OCI-LY1 (cell line): ENCODE data around the gene ETV6.
A peak's percentile ranks its signal among the peaks of the same experiment; 100 is the strongest.

ENCODE experiments used
- H2AFZ ChIP-seq: fragments of 200-600 bp; sonication (generic), shearing (Covaris generic); 2 replicates; pipeline ENCODE4 v1.6.0; 2014; ENCODE audit warnings: antibody characterized with exemption, mild to moderate bottlenecking, low read length
- H3F3A ChIP-seq: fragments of 200-600 bp; sonication (generic), shearing (Covaris generic); 2 replicates; pipeline ENCODE4 v1.6.0; 2014; ENCODE audit warnings: mild to moderate bottlenecking, antibody characterized with exemption, low read length, moderate library complexity; ENCODE audit not compliant: insufficient read depth
- H3K27ac ChIP-seq: fragments of 200-600 bp; sonication (generic); 2 replicates; pipeline ENCODE4 v1.5.1; 2014; ENCODE audit warnings: low read length, mixed run types, mild to moderate bottlenecking, low read depth; ENCODE audit not compliant: poor library complexity, severe bottlenecking
- H3K27me3 ChIP-seq: fragments of 200-600 bp; sonication (generic); 2 replicates; pipeline ENCODE4 v1.6.0; 2014; ENCODE audit warnings: antibody characterized with exemption, mild to moderate bottlenecking, low read length, moderate library complexity; ENCODE audit not compliant: insufficient read depth
- H3K36me3 ChIP-seq: fragments of 200-600 bp; sonication (generic); 2 replicates; pipeline ENCODE4 v1.6.1; 2014; ENCODE audit warnings: mild to moderate bottlenecking, antibody characterized with exemption, low read length, moderate library complexity, mixed read lengths; ENCODE audit not compliant: insufficient read depth
- H3K4me1 ChIP-seq: fragments of 200-600 bp; sonication (generic); 2 replicates; pipeline ENCODE4 v1.5.1; 2014; ENCODE audit warnings: mild to moderate bottlenecking, low read length, moderate library complexity; ENCODE audit not compliant: insufficient read depth, severe bottlenecking
- H3K4me2 ChIP-seq: fragments of 200-600 bp; sonication (generic), shearing (Covaris generic); 2 replicates; pipeline ENCODE4 v1.6.1; 2014; ENCODE audit warnings: low read length
- H3K4me3 ChIP-seq: fragments of 200-600 bp; sonication (generic); 2 replicates; pipeline ENCODE4 v1.5.1; 2014; ENCODE audit warnings: low read length, low read depth, mild to moderate bottlenecking, mixed read lengths; ENCODE audit not compliant: poor library complexity, severe bottlenecking
- H3K79me2 ChIP-seq: fragments of 200-600 bp; shearing (Covaris generic); 2 replicates; pipeline ENCODE4 v1.6.1; 2016; ENCODE audit warnings: mixed run types, low read length, mixed read lengths; ENCODE audit not compliant: insufficient read depth
- H3K9ac ChIP-seq: fragments of 200-600 bp; sonication (generic), shearing (Covaris generic); 2 replicates; pipeline ENCODE4 v1.6.1; 2014; ENCODE audit warnings: mild to moderate bottlenecking, low read length, mixed read lengths
- H3K9me2 ChIP-seq: fragments of 200-600 bp; sonication (generic), shearing (Covaris generic); 2 replicates; pipeline ENCODE4 v1.6.1; 2014; ENCODE audit warnings: low read depth, mild to moderate bottlenecking, low read length, mixed read lengths
- H3K9me3 ChIP-seq: fragments of 200-600 bp; shearing (Covaris generic); 2 replicates; pipeline ENCODE4 v1.6.1; 2014; ENCODE audit warnings: low read length, mixed read lengths
- H4K20me1 ChIP-seq: fragments of 200-600 bp; sonication (generic), shearing (Covaris generic); 2 replicates; pipeline ENCODE4 v1.6.0; 2016; ENCODE audit warnings: mild to moderate bottlenecking, low read length; ENCODE audit not compliant: insufficient read depth
- EZH2 ChIP-seq: fragments of 200-600 bp; sonication (generic), shearing (Covaris generic); IDR thresholded peaks from 2 replicates; pipeline ENCODE4 v1.8.0; 2017; ENCODE audit warnings: borderline replicate concordance, mixed run types, mild to moderate bottlenecking, antibody characterized with exemption, low read length, moderate library complexity, mixed read lengths
- TF ChIP-seq, protein P1 (sequence below): fragments of 200-600 bp; sonication (generic), shearing (Covaris generic); IDR thresholded peaks from 2 replicates; pipeline ENCODE4 v1.5.1; 2017; ENCODE audit warnings: mild to moderate bottlenecking, antibody characterized with exemption, low read length, moderate library complexity, mixed read lengths

Gene ETV6

DNA sequence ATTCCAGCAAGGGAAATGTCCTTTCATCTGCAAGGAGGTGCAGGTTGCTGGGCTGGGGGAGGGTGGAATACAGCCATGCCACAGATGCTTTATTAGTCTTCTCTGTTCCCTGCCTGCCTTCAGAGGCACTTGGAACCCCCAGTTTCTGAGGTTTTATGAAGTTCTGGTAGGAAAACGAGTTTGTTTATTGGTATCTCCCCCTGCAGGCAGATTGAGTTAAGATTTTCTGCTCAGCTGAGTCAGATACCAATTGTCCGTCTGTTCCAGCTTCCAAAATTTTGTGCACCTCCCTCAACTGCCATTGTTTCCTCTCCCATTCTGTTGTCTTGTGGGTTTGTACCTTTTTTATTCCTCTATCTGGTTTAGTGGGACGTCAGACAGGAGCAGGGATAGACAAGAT is 155.6 kb downstream of the ETV6 start:
- H3K9me3 ChIP-seq: no peaks in the 10 kb centered on the region
- peaks cover 54% of the 10 kb centered on the region for H3K4me1 ChIP-seq
- no peaks in the 10 kb centered on the region for H4K20me1 ChIP-seq
- H3K4me3 ChIP-seq: no peak overlapping the region
- no peak overlapping the region for H3K4me2 ChIP-seq
- H3K27me3 ChIP-seq: no peaks in the 10 kb centered on the region
- TF ChIP-seq EZH2: no peak
- TF ChIP-seq, protein P1, sequence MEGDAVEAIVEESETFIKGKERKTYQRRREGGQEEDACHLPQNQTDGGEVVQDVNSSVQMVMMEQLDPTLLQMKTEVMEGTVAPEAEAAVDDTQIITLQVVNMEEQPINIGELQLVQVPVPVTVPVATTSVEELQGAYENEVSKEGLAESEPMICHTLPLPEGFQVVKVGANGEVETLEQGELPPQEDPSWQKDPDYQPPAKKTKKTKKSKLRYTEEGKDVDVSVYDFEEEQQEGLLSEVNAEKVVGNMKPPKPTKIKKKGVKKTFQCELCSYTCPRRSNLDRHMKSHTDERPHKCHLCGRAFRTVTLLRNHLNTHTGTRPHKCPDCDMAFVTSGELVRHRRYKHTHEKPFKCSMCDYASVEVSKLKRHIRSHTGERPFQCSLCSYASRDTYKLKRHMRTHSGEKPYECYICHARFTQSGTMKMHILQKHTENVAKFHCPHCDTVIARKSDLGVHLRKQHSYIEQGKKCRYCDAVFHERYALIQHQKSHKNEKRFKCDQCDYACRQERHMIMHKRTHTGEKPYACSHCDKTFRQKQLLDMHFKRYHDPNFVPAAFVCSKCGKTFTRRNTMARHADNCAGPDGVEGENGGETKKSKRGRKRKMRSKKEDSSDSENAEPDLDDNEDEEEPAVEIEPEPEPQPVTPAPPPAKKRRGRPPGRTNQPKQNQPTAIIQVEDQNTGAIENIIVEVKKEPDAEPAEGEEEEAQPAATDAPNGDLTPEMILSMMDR: peak; percentile 35; the same call in 1 of the 2 replicates
- H2AFZ ChIP-seq: no peak overlapping the region
- no peaks in the 10 kb centered on the region for H3F3A ChIP-seq
- H3K9ac ChIP-seq: no peak overlapping the region
- H3K9me2 ChIP-seq: no peaks in the 10 kb centered on the region
- H3K27ac ChIP-seq: peak overlapping the region; percentile 96
- H3K79me2 ChIP-seq: no peaks in the 10 kb centered on the region
- H3K36me3 ChIP-seq: no peaks in the 10 kb centered on the region

DNA sequence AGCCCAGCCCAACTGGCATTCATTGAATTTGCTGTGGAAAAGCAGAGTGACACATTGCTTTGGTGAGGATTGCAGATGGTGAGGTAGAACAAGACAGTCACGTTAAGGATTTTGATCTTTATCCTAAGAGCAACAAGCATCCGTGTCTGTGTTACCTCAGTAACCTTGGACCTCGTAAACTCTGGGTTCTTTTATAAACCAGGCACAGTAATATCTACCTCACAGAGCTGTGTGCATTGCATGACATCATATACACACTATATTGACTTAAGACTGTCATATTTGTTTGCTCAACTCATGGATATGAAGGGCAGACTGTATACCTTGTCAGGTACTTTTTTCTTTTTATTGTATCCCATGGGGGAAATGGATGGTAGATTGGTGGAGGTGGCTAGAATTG is 156.2 kb downstream of the ETV6 start:
- TF ChIP-seq, protein P1: no peak
- no peak for TF ChIP-seq EZH2
- H3K4me3 ChIP-seq: no peak overlapping the region
- no peak overlapping the region for H2AFZ ChIP-seq
- no peaks in the 10 kb centered on the region for H3K27me3 ChIP-seq
- no peak overlapping the region for H3K4me2 ChIP-seq
- no peaks in the 10 kb centered on the region for H3K9me2 ChIP-seq
- peak overlapping the region; percentile 96 for H3K27ac ChIP-seq
- no peaks in the 10 kb centered on the region for H3K36me3 ChIP-seq
- H4K20me1 ChIP-seq: no peaks in the 10 kb centered on the region
- peaks cover 61% of the 10 kb centered on the region for H3K4me1 ChIP-seq
- no peak overlapping the region for H3K9ac ChIP-seq
- H3F3A ChIP-seq: no peaks in the 10 kb centered on the region
- H3K9me3 ChIP-seq: no peaks in the 10 kb centered on the region
- H3K79me2 ChIP-seq: no peaks in the 10 kb centered on the region

DNA sequence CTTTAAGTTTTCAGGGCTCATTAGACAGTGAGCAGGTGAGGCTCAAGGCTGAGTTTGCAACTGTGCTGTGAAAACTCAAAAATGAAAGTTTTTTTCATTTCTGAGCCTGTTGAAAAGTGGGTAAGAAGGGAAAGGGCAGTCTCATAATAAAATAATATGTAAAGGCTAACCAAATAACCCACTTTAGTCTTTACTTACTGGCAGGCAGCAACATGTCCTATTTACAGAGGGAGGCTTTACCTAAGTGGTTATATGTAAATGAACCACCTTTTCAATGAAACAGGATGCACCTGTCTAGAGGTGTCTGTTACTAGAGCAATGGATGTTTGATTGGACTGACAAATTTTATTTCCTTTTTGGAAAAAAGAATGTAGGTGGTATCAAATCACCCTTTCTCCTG is 158.0 kb downstream of the ETV6 start:
- no peak for TF ChIP-seq EZH2
- TF ChIP-seq, protein P1: no peak
- Histone ChIP-seq H3K36me3 (no peaks in the 10 kb centered on the region), H3K4me3 (no peak overlapping the region), H3K9me2 (no peaks in the 10 kb centered on the region), H2AFZ (no peak overlapping the region), H3K27ac (peak overlapping the region; percentile 96), H3K4me2 (peak overlapping the region; percentile 27), H3K79me2 (no peaks in the 10 kb centered on the region), H3K9me3 (no peaks in the 10 kb centered on the region), H3F3A (no peaks in the 10 kb centered on the region), H4K20me1 (no peaks in the 10 kb centered on the region), H3K4me1 (peaks cover 70% of the 10 kb centered on the region), H3K27me3 (no peaks in the 10 kb centered on the region), H3K9ac (peak overlapping the region; percentile 35; the same call in 1 of the 2 replicates)
